Peyer's patch (tissue), 4 donors: Measurements from ENCODE around the gene CRYGC.

Source experiments
- CTCF ChIP-seq, 6 experiments: fragments of 450-650 bp in 4 of 6; fragments of 200-600 bp in 2 of 6; sonication (generic) in 1 of 6; IDR thresholded peaks; one replicate each; pipeline ENCODE4 v1.5.1; 2017 to 2019; ENCODE audit warnings: antibody characterized with exemption in 6 of 6, mild to moderate bottlenecking in 3 of 6, moderate library complexity in 1 of 6
- POLR2A ChIP-seq, 2 donors: fragments of 450-650 bp; IDR thresholded peaks; one replicate each; pipeline ENCODE4 v1.5.1; 2017; ENCODE audit warnings: antibody characterized with exemption in 2 of 2, mild to moderate bottlenecking in 2 of 2, moderate library complexity in 2 of 2

- no peak for TF ChIP-seq CTCF (IDR thresholded peaks at IDR 0.05)
- no peak for TF ChIP-seq POLR2A (IDR thresholded peaks at IDR 0.05)
Observed at GRCh38 chr2:208136716-208137094, 7.1 kb upstream of the CRYGC start.
